Esophagus (tissue), 2 donors: Measurements from ENCODE around the gene TEX12. TPM values are rescaled to one million over a fixed set of nuclear protein-coding genes. Genes with fewer than 3 reads are reported as not detected.
"Not testable (repeated sequence)": the region's sequence is repeated elsewhere in the genome, so short reads cannot be mapped to it uniquely, and the experiment has no call there.

Experiments used
- H3K27ac ChIP-seq, 2 donors: one replicate each; pipeline ENCODE4 v1.5.1; 2013; ENCODE audit warnings: low read depth in 2 of 2, mild to moderate bottlenecking in 2 of 2, inconsistent platforms in 1 of 2, low read length in 1 of 2, moderate library complexity in 1 of 2
- H3K27me3 ChIP-seq, 2 donors: one replicate each; pipeline ENCODE4 v1.6.1; 2013; ENCODE audit warnings: low read length in 2 of 2, control low read depth in 1 of 2, mild to moderate bottlenecking in 1 of 2; ENCODE audit not compliant: insufficient read depth in 2 of 2, control insufficient read depth in 1 of 2
- H3K36me3 ChIP-seq, 2 donors: one replicate each; pipeline ENCODE4 v1.6.1; 2013; ENCODE audit warnings: low read length in 1 of 2; ENCODE audit not compliant: control insufficient read depth in 2 of 2, insufficient read depth in 2 of 2
- H3K4me1 ChIP-seq, 2 donors: one replicate each; pipeline ENCODE4 v1.6.1; 2013; ENCODE audit warnings: low read length in 1 of 2; ENCODE audit not compliant: control insufficient read depth in 2 of 2, insufficient read depth in 2 of 2
- H3K4me3 ChIP-seq, 2 donors: one replicate each; pipeline ENCODE4 v1.5.1; 2013; ENCODE audit warnings: low read length in 2 of 2, mild to moderate bottlenecking in 2 of 2, low read depth in 1 of 2, moderate library complexity in 1 of 2
- H3K9me3 ChIP-seq, 2 donors: one replicate each; pipeline ENCODE4 v1.6.1; 2013; ENCODE audit warnings: mild to moderate bottlenecking in 2 of 2, low read depth in 1 of 2, low read length in 1 of 2, moderate library complexity in 1 of 2; ENCODE audit not compliant: control insufficient read depth in 2 of 2, insufficient read depth in 1 of 2
- WGBS, 2 donors: extraction: QIAGEN DNeasy Blood & Tissue Kit; methylation state at CpG; one replicate each; pipeline ENCODE4 v1.1.7; 2013; 5-methylcytosine and 5-hydroxymethylcytosine counted together
- polyA plus RNA-seq, 2 donors: library from polyadenylated mRNA; stranded (reverse); fragments of 200-250 nt; gene quantifications; one replicate each; pipeline ENCODE4 v1.2.3, GENCODE V29; 2013
- donor health status: healthy with polysubstance abuse.
- donor health status: Bipolar disorder and iron deficiency.

TEX12 gene
- polyA plus RNA-seq, 2 donors = 0.11 to 0.12 TPM

- no peak overlapping the region for H3K27ac ChIP-seq
- peak overlapping the region in 1 of 2 donors; percentile 35 for H3K4me3 ChIP-seq
Observed at GRCh38 chr11:112176077-112176476, 8.9 kb downstream of the TEX12 start.

GRCh38 chr11:112177589-112177988 lies 10.4 kb downstream of the TEX12 start:
- WGBS, 2 donors = 89% methylated on average over 4 of the region's 4 CpGs
- H3K9me3 ChIP-seq = no peaks in the 10 kb centered on the region
- H3K27me3 ChIP-seq = no peaks in the 10 kb centered on the region
- peak overlapping the region in 1 of 2 donors; percentile 33 for H3K4me3 ChIP-seq
- H3K36me3 ChIP-seq = no peaks in the 10 kb centered on the region
- H3K4me1 ChIP-seq = no peaks in the 10 kb centered on the region
- H3K27ac ChIP-seq = no peak overlapping the region

More at GRCh38 chr11:112176077-112176476, 8.9 kb downstream of the TEX12 start:
- no peaks in the 10 kb centered on the region for H3K4me1 ChIP-seq
- no peaks in the 10 kb centered on the region for H3K9me3 ChIP-seq
- H3K36me3 ChIP-seq = no peaks in the 10 kb centered on the region
- H3K27me3 ChIP-seq = no peaks in the 10 kb centered on the region
- WGBS, 2 donors = 82 to 91% methylated on average over 1 of the region's 1 CpG

GRCh38 chr11:112178428-112178827 lies 11.3 kb downstream of the TEX12 start:
- H3K36me3 ChIP-seq = no peaks in the 10 kb centered on the region
- H3K4me1 ChIP-seq = no peaks in the 10 kb centered on the region
- no peaks in the 10 kb centered on the region for H3K9me3 ChIP-seq
- no peak overlapping the region for H3K27ac ChIP-seq
- 93 to 96% methylated on average over 1 of the region's 1 CpG for WGBS, 2 donors
- H3K27me3 ChIP-seq = no peaks in the 10 kb centered on the region
- H3K4me3 ChIP-seq = no peak overlapping the region

GRCh38 chr11:112178936-112179335 lies 11.8 kb downstream of the TEX12 start:
- Histone ChIP-seq H3K9me3 (no peaks in the 10 kb centered on the region), H3K36me3 (no peaks in the 10 kb centered on the region), H3K27me3 (no peaks in the 10 kb centered on the region), H3K4me1 (no peaks in the 10 kb centered on the region), H3K27ac (no peak overlapping the region), H3K4me3 (no peak overlapping the region)
- WGBS, 2 donors = 75 to 81% methylated on average over 3 of the region's 3 CpGs

- H3K36me3 ChIP-seq = no peaks in the 10 kb centered on the region
- no peak overlapping the region for H3K4me3 ChIP-seq
- no peaks in the 10 kb centered on the region for H3K27me3 ChIP-seq
- H3K4me1 ChIP-seq = no peaks in the 10 kb centered on the region
- H3K27ac ChIP-seq = no peak overlapping the region
- H3K9me3 ChIP-seq = no peaks in the 10 kb centered on the region
Observed at GRCh38 chr11:112179601-112180000, 12.4 kb downstream of the TEX12 start.

- no peaks in the 10 kb centered on the region for H3K36me3 ChIP-seq
- no peak overlapping the region for H3K4me3 ChIP-seq
- no peak overlapping the region for H3K27ac ChIP-seq
- no peaks in the 10 kb centered on the region for H3K27me3 ChIP-seq
- 71 to 83% methylated on average over 1 of the region's 1 CpG for WGBS, 2 donors
- H3K4me1 ChIP-seq = no peaks in the 10 kb centered on the region
- no peaks in the 10 kb centered on the region for H3K9me3 ChIP-seq
Observed at GRCh38 chr11:112182867-112183266, 15.7 kb downstream of the TEX12 start.

- Histone ChIP-seq H3K4me1 (no peaks in the 10 kb centered on the region), H3K9me3 (no peaks in the 10 kb centered on the region), H3K27ac (no peak overlapping the region), H3K27me3 (no peaks in the 10 kb centered on the region), H3K4me3 (no peak overlapping the region), H3K36me3 (no peaks in the 10 kb centered on the region)
Observed at GRCh38 chr11:112185883-112186282, 18.7 kb downstream of the TEX12 start.

- no peaks in the 10 kb centered on the region for H3K4me1 ChIP-seq
- H3K9me3 ChIP-seq = no peaks in the 10 kb centered on the region
- H3K27me3 ChIP-seq = no peaks in the 10 kb centered on the region
- no peaks in the 10 kb centered on the region for H3K36me3 ChIP-seq
- no peak overlapping the region for H3K27ac ChIP-seq
- no peak overlapping the region for H3K4me3 ChIP-seq
Observed at GRCh38 chr11:112186304-112186703, 19.1 kb downstream of the TEX12 start.

- not testable (repeated sequence) for H3K4me3 ChIP-seq, H3K9me3 ChIP-seq, H3K4me1 ChIP-seq, H3K36me3 ChIP-seq, H3K27me3 ChIP-seq
- 66 to 70% methylated on average over 11 of the region's 11 CpGs for WGBS, 2 donors
- H3K27ac ChIP-seq = peak overlapping the region; percentile 65 to 78
Observed at GRCh38 chr11:112195113-112195512, 27.9 kb downstream of the TEX12 start.

- Histone ChIP-seq H3K9me3 (no peaks in the 10 kb centered on the region), H3K4me1 (no peaks in the 10 kb centered on the region), H3K27ac (peak overlapping the region; percentile 71 to 78), H3K27me3 (no peaks in the 10 kb centered on the region), H3K4me3 (no peak overlapping the region), H3K36me3 (no peaks in the 10 kb centered on the region)
- whole genome bisulfite sequencing, 2 donors = 23 to 34% methylated on average over 2 of the region's 2 CpGs
Observed at GRCh38 chr11:112195951-112196351, 28.8 kb downstream of the TEX12 start.
